ENCODE results near the gene ICOSLG.

DNA sequence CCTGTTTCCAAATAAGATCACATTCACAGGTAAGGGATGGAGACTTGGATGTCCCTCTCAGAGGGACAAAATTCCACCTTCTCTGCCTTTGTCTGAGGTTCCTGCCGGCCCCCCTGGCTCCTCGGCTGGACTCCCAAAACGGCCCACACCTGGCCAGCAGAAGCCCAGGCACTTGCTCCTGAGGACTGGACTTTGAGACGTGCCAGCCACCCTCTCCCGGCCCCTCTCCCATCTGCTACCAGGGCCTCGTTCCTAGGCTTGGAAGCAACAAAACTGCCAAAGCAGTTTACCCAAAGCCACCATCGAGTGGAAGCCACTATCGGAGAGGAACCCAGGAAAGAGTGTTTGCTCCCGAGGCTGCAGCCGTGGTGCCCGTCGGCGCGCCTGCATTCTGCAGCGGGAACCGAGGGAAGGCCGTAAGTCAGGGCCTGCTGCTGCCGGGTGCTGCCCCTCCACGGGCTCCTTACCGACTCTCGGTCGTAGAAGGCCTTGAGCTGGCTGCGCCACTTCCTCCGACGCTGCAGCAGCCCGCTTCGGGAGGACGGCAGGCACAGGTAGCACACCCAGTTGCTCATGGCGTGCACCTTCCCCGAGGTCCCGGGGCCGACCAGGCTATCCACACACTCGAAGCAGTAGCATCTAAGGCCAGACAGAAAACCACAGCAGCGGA is 17.4 kb upstream of the ICOSLG start:
- TF ChIP-seq, protein P1, sequence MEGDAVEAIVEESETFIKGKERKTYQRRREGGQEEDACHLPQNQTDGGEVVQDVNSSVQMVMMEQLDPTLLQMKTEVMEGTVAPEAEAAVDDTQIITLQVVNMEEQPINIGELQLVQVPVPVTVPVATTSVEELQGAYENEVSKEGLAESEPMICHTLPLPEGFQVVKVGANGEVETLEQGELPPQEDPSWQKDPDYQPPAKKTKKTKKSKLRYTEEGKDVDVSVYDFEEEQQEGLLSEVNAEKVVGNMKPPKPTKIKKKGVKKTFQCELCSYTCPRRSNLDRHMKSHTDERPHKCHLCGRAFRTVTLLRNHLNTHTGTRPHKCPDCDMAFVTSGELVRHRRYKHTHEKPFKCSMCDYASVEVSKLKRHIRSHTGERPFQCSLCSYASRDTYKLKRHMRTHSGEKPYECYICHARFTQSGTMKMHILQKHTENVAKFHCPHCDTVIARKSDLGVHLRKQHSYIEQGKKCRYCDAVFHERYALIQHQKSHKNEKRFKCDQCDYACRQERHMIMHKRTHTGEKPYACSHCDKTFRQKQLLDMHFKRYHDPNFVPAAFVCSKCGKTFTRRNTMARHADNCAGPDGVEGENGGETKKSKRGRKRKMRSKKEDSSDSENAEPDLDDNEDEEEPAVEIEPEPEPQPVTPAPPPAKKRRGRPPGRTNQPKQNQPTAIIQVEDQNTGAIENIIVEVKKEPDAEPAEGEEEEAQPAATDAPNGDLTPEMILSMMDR (IDR thresholded peaks at IDR 0.05): no peak
- no peak for TF ChIP-seq EZH2 (IDR thresholded peaks at IDR 0.05)
